NCI-H1092 (cell line): ENCODE measurements around the gene DMD.
"Not testable (repeated sequence)": the region's sequence is repeated elsewhere in the genome, so short reads cannot be mapped to it uniquely, and the experiment has no call there.

ENCODE experiments used
- DNase-seq: peaks from one replicate; lab custom pipeline; 2025; lab: John Stamatoyannopoulos, UW

DMD gene

GRCh38 chrX:32269866-32270265, 941.5 kb downstream of the DMD start:
- no peak for DNase-seq

DNA sequence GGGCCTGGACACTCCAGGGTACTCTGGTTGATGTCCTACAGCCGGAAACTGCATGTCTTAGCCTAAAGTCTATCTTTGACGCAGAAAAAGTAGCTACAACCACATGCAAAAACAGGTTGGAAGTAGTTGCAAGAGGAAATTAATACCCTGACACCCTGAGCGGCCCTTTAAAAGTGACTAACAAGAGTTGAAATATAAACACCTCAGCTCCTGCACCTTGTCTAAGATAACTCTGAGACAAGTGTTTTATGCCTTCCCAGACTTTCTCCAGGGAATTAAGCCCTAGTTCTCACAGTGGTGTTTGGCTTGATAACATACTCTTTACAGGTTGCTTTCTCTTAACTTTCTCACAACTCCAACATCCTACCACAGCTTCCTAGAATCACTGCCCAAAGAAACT, 943.1 kb downstream of the DMD start:
- no peak for DNase-seq

- no peak for DNase-seq
Measured at GRCh38 chrX:32267796-32268195, 943.6 kb downstream of the DMD start.

DNA sequence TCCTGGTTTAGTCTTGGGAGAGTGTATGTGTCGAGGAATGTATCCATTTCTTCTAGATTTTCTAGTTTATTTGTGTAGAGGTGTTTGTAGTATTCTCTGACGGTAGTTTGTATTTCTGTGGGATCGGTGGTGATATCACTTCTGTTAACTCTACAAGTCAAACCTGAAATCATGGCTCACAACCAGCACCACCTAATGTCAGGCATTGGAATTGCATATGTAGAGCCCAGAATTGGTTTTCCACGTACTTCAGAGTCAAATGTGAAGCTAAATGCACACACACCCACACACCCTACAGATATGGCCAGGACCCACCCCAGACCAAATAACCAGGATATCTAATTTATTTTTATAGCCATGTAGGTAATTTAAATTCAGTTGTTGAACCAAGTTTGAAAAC, 964.7 kb downstream of the DMD start:
- not testable (repeated sequence) for DNase-seq

- DNase-seq: no peak
Measured at GRCh38 chrX:32195611-32196010, 1015.7 kb downstream of the DMD start.

- DNase-seq: no peak
Measured at GRCh38 chrX:32191316-32191715, 1020.0 kb downstream of the DMD start.

- DNase-seq: no peak
Measured at GRCh38 chrX:32185160-32185559, 1026.2 kb downstream of the DMD start.

DNA sequence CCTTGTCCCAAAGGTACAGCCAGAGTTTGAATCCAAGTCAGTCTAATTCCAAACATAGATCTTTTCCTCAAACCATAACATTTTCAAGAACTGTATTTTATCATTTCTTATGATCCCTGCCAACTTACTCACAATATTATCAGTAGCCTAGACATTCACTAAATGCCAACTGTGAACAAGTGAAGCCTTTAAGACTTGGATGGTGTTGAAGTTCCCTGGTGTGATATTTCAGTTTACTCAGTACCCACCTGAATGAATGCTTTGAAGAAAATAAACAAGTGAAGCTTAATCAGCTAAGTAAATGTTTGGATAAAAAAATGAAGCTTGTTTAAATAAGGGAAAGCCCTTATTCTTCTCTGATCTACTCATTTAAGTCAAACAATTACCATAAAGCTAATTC, 1028.3 kb downstream of the DMD start:
- DNase-seq: no peak

DNA sequence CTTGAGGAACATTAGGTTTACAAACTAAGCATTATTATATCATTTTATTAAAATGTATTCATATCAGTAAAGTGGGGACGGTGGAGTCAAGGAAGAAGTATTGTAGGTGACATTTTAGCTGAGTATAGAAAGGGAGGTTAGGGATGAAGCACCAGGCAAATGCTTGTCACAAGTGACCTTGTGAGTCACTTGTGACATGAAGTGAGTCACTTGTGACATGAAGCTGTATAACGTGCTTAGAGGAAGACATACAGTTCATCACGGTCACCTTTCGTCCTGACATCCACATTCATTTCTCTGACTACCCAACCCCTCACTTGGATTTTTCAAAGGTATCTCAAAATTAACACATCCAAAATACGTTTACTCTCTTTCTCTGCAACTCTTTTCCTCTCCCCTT, 1034.8 kb downstream of the DMD start:
- no peak for DNase-seq

DNA sequence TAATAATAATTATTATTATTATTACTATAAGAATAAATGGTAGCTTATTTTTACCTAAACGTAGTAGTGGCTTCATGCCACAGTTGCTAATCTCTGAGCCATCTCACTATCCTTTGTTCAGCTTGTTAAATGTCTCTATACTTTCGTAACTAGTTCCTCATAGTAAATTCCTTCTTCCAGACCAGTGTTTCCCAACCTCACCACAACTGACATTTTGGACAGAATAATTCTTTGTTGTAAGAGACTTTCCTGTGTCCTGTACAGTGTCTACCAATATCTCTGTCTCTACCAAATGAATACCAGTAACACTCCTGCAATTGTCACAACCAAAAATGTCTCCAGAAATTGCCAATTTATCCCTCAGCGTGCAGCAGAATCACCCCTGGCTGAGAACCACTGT, 1040.9 kb downstream of the DMD start:
- DNase-seq: no peak

GRCh38 chrX:32155044-32155638, 1056.2 kb downstream of the DMD start:
- no peak for DNase-seq

GRCh38 chrX:32153585-32153984, 1057.8 kb downstream of the DMD start:
- DNase-seq: no peak

- DNase-seq: no peak
Measured at GRCh38 chrX:32150141-32150540, 1061.2 kb downstream of the DMD start.

GRCh38 chrX:32141841-32142240, 1069.5 kb downstream of the DMD start:
- DNase-seq: no peak

GRCh38 chrX:32139476-32139875, 1071.9 kb downstream of the DMD start:
- no peak for DNase-seq

DNA sequence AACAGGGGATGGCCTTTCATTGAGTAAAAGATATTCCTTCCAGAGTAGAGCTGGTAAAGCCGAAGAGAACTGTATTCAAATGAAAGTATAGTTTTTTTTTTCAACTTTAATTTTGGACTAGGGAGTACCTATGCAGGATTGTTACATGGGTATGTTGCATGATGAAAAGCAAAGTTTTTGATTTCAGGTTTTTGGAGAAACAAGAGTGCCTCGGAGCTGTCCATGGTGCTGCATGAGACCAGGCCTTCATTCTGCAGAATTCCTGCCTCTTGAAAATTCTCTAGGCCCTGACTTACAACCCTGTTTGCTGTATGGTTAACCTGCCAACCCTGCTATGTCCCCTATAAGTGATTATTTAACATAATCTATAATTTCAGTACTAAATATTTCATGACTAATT, 1073.8 kb downstream of the DMD start:
- no peak for DNase-seq

- DNase-seq: no peak
Measured at GRCh38 chrX:32126997-32127396, 1084.4 kb downstream of the DMD start.

DNA sequence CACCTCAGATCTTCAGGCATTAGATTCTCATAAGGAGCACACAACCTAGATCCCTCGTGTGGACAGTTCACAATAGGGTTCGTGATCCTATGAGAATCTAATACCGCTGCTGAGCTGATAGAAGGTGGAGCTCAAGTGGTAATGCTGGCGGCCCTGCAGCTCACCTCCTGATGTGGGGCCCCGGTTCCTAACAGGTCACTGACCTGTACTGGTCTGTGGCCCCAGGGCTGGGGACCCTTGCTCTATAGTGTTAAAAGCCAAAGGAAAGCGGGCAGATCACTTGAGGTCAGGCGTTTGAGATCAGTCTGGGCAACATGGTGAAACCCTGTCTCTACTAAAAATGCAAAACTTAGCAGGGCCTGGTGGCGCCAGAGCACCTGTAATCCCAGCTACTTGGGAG, 1092.5 kb downstream of the DMD start:
- no peak for DNase-seq

GRCh38 chrX:32116047-32116446, 1095.3 kb downstream of the DMD start:
- no peak for DNase-seq

- no peak for DNase-seq
Measured at GRCh38 chrX:32087663-32088062, 1123.7 kb downstream of the DMD start.

DNA sequence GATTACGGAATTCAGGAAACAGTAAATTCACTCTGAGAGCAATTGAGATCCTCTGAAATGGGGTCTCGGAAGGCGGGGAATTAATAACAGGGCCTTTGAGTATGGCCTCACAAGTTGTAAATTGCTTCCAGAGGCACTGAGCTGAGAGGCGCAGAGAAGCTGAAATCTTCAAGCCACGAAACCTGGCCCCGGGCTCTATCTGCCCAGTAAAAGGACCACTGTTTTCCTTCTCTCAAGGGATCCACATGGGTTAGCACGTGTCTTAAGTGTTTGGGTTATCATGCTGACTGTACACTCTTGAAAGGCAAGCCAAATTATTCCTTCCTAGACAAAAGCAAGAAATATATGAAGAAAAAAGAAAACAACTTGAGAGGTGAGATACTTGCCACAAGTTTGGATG, 1126.6 kb downstream of the DMD start:
- DNase-seq: no peak

GRCh38 chrX:32048285-32048684, 1163.1 kb downstream of the DMD start:
- DNase-seq: no peak

DNA sequence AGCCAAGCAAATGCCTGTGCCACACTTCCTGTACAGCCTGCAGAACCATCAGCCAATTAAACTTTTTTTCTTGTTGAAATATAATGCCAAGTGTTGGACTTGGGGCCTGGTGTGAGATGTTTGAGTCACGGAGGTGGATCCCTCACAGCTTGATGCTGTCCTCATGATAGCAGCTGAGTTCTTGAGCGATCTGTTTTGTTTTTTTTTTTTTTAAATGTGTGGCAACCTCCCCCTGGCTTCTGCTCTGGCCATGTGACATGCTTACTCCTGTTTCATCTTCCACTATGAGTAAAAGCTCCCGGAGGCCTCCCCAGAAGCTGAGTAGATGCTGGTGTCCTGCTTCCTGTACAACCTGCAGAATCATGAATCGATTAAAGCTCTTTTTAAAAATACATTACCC, 1166.2 kb downstream of the DMD start:
- DNase-seq: no peak

- DNase-seq: no peak
Measured at GRCh38 chrX:32041181-32041580, 1170.2 kb downstream of the DMD start.

- no peak for DNase-seq
Measured at GRCh38 chrX:32026772-32027171, 1184.6 kb downstream of the DMD start.
